IPS-NIHi7 (cell line): Measurements from ENCODE around the gene FBN2.
A peak's percentile ranks its signal among the peaks of the same experiment; 100 is the strongest.

Experiments
- DNase-seq: peaks from one replicate; pipeline ENCODE4 v3.0.0; 2012; ENCODE audit warnings: mixed read lengths; ENCODE audit errors: extremely low spot score

The FBN2 gene

GRCh38 chr5:128538000-128538249 lies at the start of gene FBN2:
Gene FBN2 (minus strand): TSS chr5:128538245. CDS start chr5:128537603, 642 bp downstream.
- no peak for DNase-seq

DNA sequence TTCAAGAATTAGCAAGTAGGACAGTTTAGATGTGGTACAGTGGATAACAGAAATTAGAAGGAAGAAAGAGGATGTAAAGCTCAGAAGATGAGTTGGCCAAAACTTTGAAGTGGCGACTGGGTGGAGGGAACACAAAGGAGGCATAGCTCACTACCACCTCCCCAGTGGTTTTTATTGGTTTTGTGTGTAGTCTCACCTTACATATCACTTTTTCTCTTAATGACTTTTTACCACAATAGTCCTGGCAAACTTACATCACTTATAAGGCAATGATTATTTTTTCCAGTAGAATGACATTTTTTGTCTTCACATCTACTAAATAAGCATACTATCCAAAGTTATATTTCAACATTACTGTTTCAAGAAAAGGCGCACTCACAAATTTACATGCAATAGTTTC lies 49.2 kb upstream of the FBN2 start:
- no peak for DNase-seq

GRCh38 chr5:128586848-128587247 lies 48.8 kb upstream of the FBN2 start:
- DNase-seq = no peak

DNA sequence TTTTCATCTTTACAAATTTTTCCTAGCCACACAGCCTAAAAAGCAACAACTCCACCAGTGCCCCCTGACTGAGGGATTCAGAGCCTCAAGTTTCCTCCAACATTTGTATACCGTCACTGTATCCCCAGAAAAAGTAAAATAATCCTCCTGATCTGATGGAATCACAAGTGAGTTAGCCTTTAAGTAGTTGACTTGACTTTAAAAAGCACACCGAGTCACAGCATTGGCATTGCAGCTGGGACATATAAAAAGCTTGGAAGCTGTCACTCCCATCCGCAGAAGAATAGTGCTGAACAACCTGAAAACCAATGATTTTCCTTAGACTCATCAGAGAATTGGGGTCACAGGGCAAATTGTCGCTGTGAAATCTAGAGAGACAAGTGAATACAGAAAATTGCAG lies 41.6 kb upstream of the FBN2 start:
- no peak for DNase-seq

- no peak for DNase-seq
These were observed 41.0 kb upstream of the FBN2 start for GRCh38 chr5:128579093-128579492.

DNA sequence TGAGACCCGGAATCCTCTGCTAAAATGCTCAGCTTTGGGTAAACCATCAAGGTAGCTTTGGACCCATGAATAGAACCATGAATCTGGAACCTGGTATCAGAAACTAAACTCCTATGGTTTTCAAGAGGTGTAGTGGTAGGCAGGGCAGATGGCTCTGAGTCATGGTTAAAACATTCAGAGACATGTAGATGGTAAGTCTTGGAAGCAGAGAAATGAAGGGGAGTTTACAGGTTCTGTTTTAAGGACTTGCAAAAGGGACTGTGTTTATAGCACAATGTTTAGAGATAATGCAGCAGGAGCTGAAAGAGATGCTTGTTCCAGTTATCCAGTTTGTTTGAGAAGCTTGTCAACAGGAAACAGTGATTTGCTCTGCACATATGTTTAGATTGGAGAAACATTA lies 36.0 kb upstream of the FBN2 start:
- DNase-seq = no peak

GRCh38 chr5:128572930-128573319 lies 34.9 kb upstream of the FBN2 start:
- no peak for DNase-seq

GRCh38 chr5:128572051-128572929 lies 34.2 kb upstream of the FBN2 start:
- DNase-seq = no peak

DNA sequence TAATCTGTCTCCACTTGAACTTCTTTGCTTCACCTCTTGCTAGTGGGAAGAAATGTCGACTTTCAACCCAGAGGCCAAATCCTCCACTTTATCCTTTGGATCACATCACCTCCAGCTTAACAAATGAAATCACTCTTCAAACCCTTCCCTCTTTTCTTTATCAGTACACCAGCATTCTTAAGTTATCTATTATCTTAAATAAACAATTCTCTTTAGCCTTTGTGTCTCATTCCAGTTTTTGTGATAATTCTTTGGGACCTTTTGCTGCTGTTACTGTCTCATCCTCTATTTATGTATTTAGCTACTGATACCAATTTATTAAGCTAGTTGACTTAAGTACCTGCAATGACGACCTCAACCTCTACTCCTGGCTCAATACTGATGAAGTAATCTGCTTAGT lies 28.1 kb upstream of the FBN2 start:
- no peak for DNase-seq

DNA sequence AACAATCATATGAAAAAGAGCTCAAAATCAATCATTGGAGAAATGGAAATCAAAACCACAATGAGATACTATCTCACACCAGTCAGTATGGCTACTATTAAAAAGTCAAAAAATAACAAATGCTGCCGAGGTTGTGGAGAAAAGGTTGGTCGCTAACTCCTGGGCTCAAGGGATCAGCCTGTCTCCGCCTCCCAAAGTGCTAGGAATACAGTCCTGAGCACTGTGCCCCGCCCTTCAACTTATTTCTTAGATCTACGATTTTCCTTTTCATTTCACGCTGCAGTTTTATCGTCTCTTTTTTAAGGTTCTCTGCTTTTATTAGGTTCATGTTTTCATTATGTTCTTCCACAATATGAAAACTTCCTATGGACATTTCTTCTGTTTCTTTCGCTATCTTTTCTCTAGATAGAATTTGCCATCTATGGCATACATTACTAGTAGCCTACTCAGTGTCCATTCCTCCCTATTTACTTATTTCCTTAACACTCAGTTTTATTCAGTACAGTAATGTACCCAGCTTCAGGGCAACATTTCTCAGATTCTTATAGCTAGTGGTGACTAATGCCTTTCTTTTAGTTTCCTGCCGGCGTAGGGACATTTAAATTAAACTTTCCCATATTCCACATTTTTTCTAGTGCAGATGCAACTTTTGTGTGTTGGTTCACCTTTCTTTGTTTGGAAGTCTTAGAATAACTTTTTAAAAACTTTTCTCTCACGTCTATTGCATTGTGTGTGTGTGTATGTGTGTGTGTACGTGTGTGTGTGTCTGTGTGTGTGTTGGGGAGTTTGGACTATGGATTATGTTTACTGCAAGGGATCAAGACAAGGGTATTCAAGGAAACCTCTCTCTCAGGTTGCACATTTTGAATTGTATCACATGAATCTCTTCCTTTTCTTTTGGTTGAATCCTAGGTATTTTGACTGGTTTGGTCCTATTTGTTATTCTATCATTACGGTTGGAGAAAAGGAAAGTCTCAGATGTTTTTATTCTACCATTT lies 21.6 kb upstream of the FBN2 start:
- DNase-seq = no peak

- DNase-seq = no peak
These were observed 15.7 kb upstream of the FBN2 start for GRCh38 chr5:128553747-128554146.

DNA sequence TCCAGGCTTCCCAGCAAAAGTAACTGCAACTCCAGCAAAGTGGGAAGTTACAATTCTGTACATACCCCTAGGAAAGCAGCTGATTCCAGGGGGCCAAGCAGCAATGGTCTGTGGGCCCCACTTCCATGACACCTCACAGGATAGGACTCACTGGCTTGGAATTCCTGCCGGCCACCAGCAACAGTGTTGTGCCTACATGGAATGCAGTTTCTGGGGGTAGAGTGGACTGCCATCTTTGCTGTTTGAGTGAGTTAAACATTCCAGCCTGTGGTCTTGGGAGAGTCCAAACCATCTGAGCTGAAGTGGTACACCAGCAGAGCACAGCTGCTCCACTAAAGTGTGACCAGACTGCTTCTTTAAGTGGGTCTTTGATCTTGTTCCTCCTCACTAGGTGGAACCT lies 13.4 kb upstream of the FBN2 start:
- no peak for DNase-seq

- DNase-seq = no peak
These were observed 11.5 kb upstream of the FBN2 start for GRCh38 chr5:128549496-128549895.

DNA sequence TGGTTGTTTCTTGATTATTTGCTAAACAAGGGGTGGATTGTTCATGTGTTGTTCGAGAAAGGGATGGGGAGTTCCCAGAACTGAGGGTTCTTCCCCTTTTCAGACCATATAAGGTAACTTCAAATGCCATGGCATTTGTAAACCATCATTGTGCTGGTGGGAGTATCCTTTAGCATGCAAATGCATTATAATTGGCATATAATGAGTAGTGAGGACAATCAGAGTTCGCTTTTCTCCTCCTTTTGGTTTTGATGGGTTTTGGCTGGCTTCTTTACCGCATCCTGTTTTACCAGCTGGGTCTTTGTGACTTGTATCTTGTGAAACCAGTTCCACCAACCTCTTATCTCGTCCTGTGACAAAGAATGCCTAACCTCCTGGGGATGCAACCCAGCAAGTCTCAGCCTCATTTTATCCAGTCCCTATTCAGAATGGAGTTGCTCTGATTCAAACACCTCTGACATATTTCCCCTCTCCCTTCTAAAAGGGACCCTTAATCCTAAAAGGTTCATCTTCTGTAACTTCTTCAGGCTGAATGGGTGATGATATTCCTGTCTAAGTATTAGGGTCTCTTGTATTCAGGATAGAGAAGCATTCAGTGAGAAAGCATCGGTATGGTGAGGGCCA lies 8.7 kb upstream of the FBN2 start:
- no peak for DNase-seq

DNA sequence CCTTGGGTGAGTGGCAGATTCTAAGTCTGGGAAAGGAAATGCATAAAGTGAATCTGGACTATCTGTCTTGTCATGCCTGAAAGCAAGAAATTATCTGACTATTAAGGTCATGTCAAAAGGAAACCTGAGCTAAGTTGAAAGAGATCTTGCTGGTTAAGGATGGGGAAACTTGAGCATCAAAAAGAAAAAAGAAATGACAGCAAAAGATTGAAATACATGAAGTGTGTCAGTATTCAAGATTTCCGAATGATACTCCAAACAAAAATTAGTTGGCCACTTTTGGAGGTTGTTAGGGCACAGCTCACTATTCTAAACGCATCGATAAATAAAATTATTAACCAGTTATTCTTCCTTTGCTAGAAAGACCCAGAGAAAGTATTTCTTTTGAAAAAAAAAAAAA lies 3.3 kb upstream of the FBN2 start:
- DNase-seq = no peak

DNA sequence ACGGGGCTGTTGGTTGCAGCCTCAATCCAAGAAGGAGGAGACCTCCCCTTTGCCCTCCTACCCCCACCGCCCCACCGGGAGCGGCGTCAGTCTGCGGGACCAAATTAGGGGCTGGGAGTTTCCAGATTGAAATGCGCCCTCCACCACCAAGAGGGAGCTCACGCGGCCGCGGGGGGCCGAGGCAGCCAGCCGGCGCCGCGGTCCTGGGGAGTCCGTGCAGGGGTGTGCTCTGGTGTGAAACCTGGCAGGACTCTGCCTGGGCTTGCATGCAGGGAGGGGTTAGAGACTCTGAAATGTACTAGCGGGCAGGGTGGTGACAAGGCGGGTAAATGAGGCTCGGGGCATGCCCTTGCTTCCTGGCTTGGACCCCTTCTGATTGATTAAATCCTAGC lies 989 bp upstream of the FBN2 start:
- DNase-seq = peak; percentile 33

DNA sequence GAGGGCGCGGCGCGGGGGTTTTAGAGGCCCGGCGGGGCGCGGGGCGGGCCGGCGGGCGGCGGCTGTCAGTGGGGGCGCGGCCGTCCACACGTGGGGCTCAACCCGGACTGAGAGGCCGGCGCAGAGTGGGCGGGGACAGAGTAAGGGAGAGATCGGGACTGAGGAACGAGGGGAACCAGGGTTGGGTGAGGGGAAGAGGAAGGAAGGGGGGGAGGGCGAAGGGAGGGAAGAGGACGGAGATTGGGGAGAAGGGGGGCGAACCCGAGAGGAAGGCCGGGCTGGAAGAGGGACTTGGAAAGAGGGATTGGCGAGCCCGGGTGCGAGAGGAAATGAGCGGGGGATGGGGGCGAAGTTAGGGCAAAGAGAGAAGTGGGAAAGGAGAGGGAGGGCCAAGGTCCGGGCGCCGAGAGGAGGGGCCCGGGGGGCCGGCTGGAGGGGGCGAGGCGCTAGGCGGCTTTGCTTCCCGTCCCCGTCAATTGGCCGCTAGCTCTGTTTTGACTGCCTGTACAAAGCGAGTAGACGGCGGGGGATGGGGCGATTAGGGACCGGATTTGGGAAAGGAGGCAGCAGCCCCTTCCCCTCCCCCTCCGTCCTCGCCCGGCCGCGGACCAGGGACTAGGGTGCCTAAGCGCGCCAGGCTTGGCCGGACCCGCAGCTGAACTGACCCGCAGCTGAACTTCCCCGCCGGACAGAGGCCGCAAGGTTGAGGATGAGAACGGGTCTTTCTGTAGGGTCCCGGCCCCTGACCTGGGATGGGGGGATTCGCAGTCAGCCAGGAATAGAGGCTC lies 399 bp upstream of the FBN2 start:
- DNase-seq = peak; percentile 70

GRCh38 chr5:128537221-128537999 lies 635 bp downstream of the FBN2 start:
- peak; percentile 21 for DNase-seq

DNA sequence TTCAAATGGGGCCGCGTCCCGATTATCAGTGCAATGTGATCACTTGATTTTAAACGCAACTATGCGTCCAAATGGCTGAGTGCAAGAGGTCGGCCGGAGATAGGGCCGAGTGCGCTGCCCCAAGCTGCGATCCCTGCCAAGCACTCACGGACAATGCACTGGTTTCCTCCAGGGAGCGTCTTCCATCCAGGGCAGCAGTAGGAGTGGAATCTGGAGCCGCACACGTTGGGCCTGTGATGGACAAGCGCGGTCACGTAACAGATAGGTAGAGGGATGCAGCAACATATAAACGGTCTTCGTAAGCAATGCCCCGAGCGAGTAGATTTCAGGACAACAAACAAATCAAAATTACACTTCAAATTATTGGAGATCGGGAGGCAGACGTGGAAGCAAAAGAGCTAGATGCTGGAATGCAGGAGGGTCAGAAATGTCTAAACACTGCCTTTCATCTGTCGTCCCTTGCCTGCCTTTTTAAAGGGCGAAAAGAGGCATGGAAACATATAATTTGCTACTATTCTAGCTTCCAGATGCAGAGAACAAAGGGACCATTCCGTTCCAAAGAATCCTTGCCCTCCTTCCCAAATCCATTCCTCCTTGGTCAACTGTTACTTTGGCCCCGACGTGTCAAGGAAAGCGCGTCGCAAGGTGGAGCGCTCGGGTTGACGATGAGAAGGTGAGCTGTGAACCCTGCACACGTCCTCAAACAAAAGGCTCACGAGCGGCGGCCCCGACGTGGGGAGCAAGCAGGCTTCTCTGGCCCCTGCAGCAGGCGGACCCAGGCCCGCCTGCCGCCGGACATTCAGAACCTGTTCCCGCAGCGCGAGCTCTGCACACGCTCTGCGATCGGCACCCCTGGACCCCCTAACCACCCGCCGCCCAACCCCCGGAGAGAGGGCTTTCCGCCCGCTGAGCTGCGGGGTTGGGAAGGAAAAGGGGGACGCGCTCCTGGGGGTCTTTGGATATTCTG lies 1.5 kb downstream of the FBN2 start:
- peak; percentile 37 for DNase-seq

GRCh38 chr5:128535251-128535650 lies 2.8 kb downstream of the FBN2 start:
- DNase-seq = no peak
